GF-D8 (cell line): ENCODE data around the gene ZNF33B.
"Not testable (repeated sequence)": the region's sequence is repeated elsewhere in the genome, so short reads cannot be mapped to it uniquely, and the experiment has no call there.

Experiments used
- DNase-seq: peaks from one replicate; lab custom pipeline; 2025; lab: John Stamatoyannopoulos, UW

ZNF33B gene

DNA sequence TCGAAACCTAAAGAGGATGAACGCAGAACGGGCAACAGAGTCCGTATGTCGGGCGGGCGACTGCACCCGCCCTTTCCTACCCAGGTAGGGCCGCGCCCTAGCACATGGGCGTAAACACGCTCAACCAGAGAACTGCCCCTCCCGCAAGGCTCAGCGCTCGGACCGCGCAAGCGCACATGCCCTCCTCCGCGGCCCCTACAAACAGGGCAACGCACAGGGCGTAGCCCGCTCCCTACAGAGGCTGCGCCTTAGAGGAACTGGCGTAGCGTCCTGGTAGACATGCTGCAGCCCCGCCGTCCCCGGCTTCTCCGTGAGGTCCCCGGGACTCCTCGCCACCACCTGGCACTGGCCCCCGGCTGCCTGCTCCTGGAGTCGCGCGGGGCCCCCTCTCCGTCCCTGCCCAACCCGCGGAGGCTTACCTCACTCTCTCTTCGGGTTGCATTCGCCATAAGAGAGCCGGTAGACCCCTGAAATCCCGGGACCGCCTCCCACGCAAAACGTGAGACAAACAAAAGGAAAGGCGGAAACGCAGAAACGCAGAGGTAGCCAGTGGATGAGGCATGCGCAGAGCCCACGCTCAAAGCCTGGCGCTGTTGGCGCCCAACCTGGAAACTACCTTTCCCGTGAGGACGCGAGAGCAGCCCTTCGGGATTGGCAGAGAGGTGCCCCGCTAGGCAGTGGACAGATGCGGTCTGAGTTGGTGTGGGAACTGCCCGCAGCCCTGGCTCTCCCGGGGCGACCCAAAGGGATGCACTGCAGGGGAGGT, at the start of gene ZNF33B:
TSS of gene ZNF33B (minus strand) at position 516 of the 766 bp plus-strand sequence. CDS start 1,642 bp downstream, outside the sequence.
- DNase-seq: peak; percentile 86

DNA sequence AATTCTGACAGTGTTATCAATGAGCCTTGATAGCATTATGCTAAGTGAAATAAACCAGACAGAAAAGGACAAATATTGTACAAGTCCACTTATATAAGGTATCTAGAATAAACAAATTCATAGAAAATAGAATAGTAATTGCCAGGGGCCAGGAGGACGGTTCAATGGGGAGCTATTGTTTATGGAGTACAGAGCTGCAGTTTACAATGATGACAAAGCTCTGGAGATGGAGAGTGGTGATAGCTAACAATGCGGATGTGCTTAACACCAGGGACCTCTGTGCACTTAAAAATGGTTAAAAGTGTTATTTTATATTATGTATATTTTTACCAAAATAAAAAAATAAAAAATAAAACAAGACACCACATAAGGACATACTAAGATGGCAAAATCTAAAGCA, 46.1 kb upstream of the ZNF33B start:
- no peak for DNase-seq

GRCh38 chr10:42680267-42680666, 41.9 kb upstream of the ZNF33B start:
- no peak for DNase-seq

- DNase-seq: not testable (repeated sequence)
Observed at GRCh38 chr10:42665181-42665979, 27.0 kb upstream of the ZNF33B start.

GRCh38 chr10:42654419-42654818, 16.0 kb upstream of the ZNF33B start:
- no peak for DNase-seq

DNA sequence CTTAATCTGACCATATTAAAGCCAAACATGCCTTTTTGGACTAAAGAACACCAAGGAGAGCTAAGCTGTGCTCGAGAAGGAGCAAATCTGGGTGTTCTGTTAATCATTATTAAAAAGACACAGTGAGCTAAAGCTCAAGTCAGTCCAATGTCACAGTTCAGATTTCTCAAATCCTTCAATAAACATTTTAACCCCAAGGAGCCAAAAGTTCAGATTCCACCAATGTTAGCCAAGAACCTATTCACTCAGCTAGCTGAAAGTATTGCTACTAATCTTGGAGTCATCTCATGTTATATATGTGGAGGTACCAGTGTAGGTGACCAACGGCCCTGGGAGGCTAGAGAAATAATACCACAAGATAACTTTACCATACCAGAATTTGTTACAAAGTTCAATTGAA, 14.5 kb upstream of the ZNF33B start:
- no peak for DNase-seq

DNA sequence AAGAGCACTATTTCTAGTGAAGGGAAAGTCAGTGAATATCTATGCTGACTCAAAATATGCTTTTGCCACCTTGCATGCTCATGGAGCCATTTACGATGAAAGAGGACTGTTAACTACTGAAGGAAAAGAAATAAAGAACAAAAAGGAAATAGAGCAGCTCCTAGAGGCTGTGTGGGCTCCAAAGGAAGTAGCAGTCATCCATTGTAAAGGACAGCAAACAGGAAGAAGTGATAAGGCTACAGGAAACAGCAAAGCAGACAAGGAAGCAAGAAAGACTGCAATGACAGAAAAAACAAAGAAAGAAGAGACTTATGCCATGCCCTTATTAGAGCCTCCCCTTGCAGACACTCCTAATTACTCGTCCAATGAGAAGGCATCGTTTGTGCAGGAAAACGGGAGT, 12.0 kb upstream of the ZNF33B start:
- no peak for DNase-seq

- DNase-seq: no peak
Observed at GRCh38 chr10:42648512-42648911, 10.1 kb upstream of the ZNF33B start.

- DNase-seq: no peak
Observed at GRCh38 chr10:42646687-42647640, 8.6 kb upstream of the ZNF33B start.

GRCh38 chr10:42646214-42646613, 7.8 kb upstream of the ZNF33B start:
- DNase-seq: no peak

DNA sequence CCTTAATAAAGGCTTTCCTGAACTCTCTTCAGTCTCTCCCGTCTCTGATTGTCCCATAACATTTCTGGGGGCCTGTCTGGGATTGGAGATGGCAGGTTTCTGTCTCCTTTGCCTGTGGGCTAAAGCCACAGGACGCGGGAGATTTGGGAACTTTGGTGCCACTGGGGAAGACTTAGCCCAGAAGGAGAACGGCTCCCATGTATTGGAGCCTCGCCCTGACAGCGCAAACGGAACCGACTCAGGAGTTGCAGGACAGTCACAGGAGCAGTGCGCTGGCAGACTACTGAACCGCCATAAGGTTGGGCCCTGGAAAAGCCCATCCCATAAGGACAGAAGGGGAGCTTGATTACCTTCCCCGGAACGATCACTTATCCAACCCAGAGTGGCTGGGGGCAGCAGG, 7.1 kb upstream of the ZNF33B start:
- DNase-seq: no peak

DNA sequence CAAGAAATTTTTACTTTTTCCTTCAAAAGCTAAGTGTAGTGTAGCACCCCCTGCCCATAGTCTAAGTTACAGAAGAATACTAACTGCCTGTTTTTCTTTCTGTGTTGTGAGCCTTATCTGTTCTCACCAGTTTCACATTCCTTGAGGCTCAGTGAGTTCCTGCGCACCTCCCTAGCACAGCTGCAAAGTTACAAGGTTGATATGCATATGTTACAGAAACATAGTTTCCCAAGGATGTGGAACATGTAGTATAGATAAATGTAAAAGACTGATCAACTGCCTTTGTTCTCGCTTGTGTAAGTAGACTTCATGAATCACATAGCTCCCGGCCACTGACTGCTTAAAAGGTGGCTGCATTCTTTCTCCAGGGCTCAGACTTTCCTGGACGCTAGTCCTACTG, 6.7 kb upstream of the ZNF33B start:
- no peak for DNase-seq

DNA sequence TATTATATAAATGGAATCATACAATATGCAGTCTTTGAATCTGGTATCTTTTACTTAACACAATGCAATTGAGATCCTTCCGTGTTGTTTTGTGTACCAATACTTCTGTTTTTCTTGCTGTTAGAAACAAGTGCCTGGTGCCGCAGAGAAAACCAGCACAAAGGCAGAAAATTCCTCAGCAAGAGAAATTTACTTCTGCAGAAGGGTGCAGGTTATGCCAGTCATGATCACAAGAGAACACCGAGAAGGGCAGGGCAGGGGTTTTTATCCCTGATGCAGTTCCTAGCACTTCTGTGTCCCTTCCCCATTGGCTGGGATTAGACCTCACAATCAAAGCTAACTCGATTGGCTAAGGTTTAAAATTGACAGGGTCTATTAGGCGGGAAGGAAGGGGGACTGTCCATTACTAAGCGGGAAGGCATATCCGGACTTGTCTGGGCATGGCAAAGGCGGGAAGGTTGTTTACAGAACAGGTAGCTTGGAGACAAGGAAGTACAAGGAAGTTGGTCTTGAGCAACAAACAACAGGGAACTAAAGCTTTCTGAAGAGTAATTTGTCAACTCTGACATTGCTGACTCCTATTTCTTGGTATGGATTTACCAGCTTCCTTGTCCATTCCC, 2.4 kb upstream of the ZNF33B start:
- no peak for DNase-seq

DNA sequence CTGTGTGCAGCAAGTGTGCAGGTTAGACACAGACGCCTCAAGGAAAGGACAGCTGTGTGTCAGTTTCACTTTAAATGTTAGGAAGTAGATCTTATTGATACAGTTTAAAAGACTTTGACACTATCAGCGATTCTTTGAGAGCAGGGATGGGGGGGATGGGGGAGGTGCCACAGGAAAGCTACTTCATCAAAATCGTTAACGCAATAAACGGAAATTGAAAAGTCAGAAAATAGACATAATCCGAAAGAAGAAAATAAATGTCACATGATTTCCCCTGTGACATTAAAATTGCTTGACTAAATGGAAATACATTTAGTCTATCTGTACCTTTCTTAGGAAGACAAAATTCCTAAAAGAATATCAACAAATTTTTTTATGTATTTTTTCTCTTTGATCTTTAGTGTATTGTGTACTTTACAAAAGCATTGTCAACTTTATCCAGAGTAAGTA, 476 bp upstream of the ZNF33B start:
- no peak for DNase-seq

- DNase-seq: no peak
Observed at GRCh38 chr10:42637648-42638054, 719 bp downstream of the ZNF33B start.

GRCh38 chr10:42637142-42637541, 1.2 kb downstream of the ZNF33B start:
- DNase-seq: no peak

GRCh38 chr10:42635098-42635497, 3.3 kb downstream of the ZNF33B start:
- no peak for DNase-seq

- DNase-seq: no peak
Observed at GRCh38 chr10:42632564-42632963, 5.8 kb downstream of the ZNF33B start.

GRCh38 chr10:42630537-42631134, 7.7 kb downstream of the ZNF33B start:
- no peak for DNase-seq

DNA sequence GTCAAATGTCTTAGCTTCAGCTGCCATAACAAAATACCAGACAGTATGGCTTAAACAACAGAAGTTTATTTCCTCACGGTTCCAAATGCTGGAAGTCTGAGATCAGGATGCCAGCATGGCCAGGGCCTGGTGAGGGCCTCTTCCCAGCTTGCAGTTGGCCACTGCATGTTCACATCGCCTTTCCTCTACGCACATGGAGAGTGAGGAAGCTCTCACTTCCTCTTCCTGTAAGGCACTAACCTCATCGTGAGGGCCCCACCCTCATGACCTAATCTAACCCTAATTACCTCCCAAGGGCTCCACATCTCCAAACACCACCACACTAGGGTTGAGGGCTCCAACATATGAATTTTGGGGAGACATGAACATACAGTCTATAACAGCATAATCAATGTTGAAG, 14.4 kb downstream of the ZNF33B start:
- DNase-seq: no peak

GRCh38 chr10:42618424-42618823, 19.9 kb downstream of the ZNF33B start:
- DNase-seq: no peak
